OCI-M1 (cell line): ENCODE data around the gene DPP6.

ENCODE experiments used
- DNase-seq: peaks from one replicate; lab custom pipeline; 2025; lab: John Stamatoyannopoulos, UW

Gene DPP6

GRCh38 chr7:154769001-154769400 lies 716.8 kb downstream of the DPP6 start:
- no peak for DNase-seq

GRCh38 chr7:154769527-154769926 lies 717.3 kb downstream of the DPP6 start:
- DNase-seq: no peak

GRCh38 chr7:154770361-154770760 lies 718.2 kb downstream of the DPP6 start:
- no peak for DNase-seq

- no peak for DNase-seq
Observed at GRCh38 chr7:154770962-154771361, 718.8 kb downstream of the DPP6 start.

- no peak for DNase-seq
Observed at GRCh38 chr7:154774303-154774969, 722.2 kb downstream of the DPP6 start.

GRCh38 chr7:154775681-154776080 lies 723.5 kb downstream of the DPP6 start:
- DNase-seq: no peak

- no peak for DNase-seq
Observed at GRCh38 chr7:154776350-154776749, 724.2 kb downstream of the DPP6 start.

GRCh38 chr7:154777023-154777422 lies 724.8 kb downstream of the DPP6 start:
- no peak for DNase-seq

- DNase-seq: no peak
Observed at GRCh38 chr7:154777489-154777888, 725.3 kb downstream of the DPP6 start.

GRCh38 chr7:154777908-154778307 lies 725.7 kb downstream of the DPP6 start:
- no peak for DNase-seq

GRCh38 chr7:154781369-154782303 lies 729.4 kb downstream of the DPP6 start:
- DNase-seq: no peak

GRCh38 chr7:154783281-154783909 lies 731.2 kb downstream of the DPP6 start:
- no peak for DNase-seq

- DNase-seq: no peak
Observed at GRCh38 chr7:154785898-154786297, 733.7 kb downstream of the DPP6 start.

- DNase-seq: peak; percentile 12
Observed at GRCh38 chr7:154789404-154789803, 737.2 kb downstream of the DPP6 start.

- DNase-seq: no peak
Observed at GRCh38 chr7:154791611-154792010, 739.4 kb downstream of the DPP6 start.

GRCh38 chr7:154792436-154793055 lies 740.3 kb downstream of the DPP6 start:
- no peak for DNase-seq

- no peak for DNase-seq
Observed at GRCh38 chr7:154794147-154794780, 742.1 kb downstream of the DPP6 start.

- no peak for DNase-seq
Observed at GRCh38 chr7:154795014-154795413, 742.8 kb downstream of the DPP6 start.

GRCh38 chr7:154795437-154795836 lies 743.2 kb downstream of the DPP6 start:
- DNase-seq: no peak

GRCh38 chr7:154804449-154804848 lies 752.3 kb downstream of the DPP6 start:
- no peak for DNase-seq

- DNase-seq: no peak
Observed at GRCh38 chr7:154812027-154812426, 759.8 kb downstream of the DPP6 start.
